ENCODE data around the gene DYRK1A.

DNA sequence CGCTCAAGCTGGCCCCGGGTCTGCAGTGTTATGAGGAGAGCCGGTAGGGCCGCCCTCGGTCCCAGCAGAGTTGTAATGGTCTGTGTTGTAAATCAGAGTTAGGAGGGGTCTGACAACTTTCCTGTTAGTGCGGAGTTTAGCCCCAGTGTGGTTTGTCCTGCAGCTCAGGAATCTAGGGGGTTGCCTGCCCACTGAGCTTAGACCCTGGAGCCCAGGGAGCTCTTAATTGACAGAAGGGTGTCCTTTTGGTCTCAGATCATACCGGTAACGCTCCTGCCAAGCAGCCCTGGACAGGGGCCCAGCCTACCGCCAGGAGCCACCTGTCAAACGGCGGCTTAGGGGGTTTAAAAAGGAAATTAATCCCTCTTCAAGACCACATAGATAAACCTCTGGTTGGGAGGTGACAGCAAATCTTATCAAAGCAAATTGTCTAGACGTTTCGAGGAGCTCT, 164.4 kb downstream of the DYRK1A start:
- TF ChIP-seq, protein P1, sequence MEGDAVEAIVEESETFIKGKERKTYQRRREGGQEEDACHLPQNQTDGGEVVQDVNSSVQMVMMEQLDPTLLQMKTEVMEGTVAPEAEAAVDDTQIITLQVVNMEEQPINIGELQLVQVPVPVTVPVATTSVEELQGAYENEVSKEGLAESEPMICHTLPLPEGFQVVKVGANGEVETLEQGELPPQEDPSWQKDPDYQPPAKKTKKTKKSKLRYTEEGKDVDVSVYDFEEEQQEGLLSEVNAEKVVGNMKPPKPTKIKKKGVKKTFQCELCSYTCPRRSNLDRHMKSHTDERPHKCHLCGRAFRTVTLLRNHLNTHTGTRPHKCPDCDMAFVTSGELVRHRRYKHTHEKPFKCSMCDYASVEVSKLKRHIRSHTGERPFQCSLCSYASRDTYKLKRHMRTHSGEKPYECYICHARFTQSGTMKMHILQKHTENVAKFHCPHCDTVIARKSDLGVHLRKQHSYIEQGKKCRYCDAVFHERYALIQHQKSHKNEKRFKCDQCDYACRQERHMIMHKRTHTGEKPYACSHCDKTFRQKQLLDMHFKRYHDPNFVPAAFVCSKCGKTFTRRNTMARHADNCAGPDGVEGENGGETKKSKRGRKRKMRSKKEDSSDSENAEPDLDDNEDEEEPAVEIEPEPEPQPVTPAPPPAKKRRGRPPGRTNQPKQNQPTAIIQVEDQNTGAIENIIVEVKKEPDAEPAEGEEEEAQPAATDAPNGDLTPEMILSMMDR (IDR thresholded peaks at IDR 0.05; ENCODE audit: insufficient read depth, low read length, poor library complexity, severe bottlenecking): no peak
- no peak for TF ChIP-seq EZH2phosphoT487 (conservative IDR thresholded peaks at IDR 0.05; ENCODE audit: low read length)
